ENCODE results near the gene FGB.

DNA sequence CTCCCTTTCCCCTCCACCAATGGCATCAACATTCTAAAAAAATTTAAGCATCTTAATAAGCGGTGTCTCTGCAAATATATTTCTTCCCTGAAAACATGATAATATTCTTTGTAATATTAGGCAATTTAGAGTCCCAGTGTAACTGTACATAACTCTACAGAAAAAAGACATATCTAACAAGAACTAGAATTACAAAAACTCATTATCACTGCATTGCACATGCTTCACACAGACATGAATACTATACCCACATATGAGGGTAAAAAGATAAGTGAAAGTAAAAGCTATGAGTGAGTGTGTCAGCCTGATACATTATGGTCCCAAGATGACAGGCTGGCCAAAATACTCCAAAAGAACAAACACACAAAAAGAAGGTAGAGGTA lies 2.4 kb upstream of the FGB start:
- no peak for TF ChIP-seq TAF1 (IDR thresholded peaks at IDR 0.05; ENCODE audit: low read depth)
- TF ChIP-seq, protein P1, sequence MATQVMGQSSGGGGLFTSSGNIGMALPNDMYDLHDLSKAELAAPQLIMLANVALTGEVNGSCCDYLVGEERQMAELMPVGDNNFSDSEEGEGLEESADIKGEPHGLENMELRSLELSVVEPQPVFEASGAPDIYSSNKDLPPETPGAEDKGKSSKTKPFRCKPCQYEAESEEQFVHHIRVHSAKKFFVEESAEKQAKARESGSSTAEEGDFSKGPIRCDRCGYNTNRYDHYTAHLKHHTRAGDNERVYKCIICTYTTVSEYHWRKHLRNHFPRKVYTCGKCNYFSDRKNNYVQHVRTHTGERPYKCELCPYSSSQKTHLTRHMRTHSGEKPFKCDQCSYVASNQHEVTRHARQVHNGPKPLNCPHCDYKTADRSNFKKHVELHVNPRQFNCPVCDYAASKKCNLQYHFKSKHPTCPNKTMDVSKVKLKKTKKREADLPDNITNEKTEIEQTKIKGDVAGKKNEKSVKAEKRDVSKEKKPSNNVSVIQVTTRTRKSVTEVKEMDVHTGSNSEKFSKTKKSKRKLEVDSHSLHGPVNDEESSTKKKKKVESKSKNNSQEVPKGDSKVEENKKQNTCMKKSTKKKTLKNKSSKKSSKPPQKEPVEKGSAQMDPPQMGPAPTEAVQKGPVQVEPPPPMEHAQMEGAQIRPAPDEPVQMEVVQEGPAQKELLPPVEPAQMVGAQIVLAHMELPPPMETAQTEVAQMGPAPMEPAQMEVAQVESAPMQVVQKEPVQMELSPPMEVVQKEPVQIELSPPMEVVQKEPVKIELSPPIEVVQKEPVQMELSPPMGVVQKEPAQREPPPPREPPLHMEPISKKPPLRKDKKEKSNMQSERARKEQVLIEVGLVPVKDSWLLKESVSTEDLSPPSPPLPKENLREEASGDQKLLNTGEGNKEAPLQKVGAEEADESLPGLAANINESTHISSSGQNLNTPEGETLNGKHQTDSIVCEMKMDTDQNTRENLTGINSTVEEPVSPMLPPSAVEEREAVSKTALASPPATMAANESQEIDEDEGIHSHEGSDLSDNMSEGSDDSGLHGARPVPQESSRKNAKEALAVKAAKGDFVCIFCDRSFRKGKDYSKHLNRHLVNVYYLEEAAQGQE (IDR thresholded peaks at IDR 0.05; ENCODE audit: low read depth) = no peak
- no peak for TF ChIP-seq YY1 (IDR thresholded peaks at IDR 0.05; ENCODE audit: low read depth)
- TF ChIP-seq EP300 (IDR thresholded peaks at IDR 0.05; ENCODE audit: borderline replicate concordance) = no peak
- no peak for TF ChIP-seq TCF12 (IDR thresholded peaks at IDR 0.05; ENCODE audit: low read depth)
- no peak for TF ChIP-seq MAX (IDR thresholded peaks at IDR 0.05)
- TF ChIP-seq, protein P2, sequence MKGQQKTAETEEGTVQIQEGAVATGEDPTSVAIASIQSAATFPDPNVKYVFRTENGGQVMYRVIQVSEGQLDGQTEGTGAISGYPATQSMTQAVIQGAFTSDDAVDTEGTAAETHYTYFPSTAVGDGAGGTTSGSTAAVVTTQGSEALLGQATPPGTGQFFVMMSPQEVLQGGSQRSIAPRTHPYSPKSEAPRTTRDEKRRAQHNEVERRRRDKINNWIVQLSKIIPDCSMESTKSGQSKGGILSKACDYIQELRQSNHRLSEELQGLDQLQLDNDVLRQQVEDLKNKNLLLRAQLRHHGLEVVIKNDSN (IDR thresholded peaks at IDR 0.05) = no peak
